Stimulated activated CD4-positive, alpha-beta T cell treated with anti-CD3 and anti-CD28 coated beads, Interleukin-1b, Interleukin-23, amount 100 ng/mL, for 4 hours (primary cell): ENCODE data around the gene SUPT16H.

Experiments used
- DNase-seq, 2 donors: peaks; one replicate each; pipeline ENCODE4 v3.0.0-alpha.2; 2020; ENCODE audit warnings: low read depth in 2 of 2

SUPT16H gene

DNA sequence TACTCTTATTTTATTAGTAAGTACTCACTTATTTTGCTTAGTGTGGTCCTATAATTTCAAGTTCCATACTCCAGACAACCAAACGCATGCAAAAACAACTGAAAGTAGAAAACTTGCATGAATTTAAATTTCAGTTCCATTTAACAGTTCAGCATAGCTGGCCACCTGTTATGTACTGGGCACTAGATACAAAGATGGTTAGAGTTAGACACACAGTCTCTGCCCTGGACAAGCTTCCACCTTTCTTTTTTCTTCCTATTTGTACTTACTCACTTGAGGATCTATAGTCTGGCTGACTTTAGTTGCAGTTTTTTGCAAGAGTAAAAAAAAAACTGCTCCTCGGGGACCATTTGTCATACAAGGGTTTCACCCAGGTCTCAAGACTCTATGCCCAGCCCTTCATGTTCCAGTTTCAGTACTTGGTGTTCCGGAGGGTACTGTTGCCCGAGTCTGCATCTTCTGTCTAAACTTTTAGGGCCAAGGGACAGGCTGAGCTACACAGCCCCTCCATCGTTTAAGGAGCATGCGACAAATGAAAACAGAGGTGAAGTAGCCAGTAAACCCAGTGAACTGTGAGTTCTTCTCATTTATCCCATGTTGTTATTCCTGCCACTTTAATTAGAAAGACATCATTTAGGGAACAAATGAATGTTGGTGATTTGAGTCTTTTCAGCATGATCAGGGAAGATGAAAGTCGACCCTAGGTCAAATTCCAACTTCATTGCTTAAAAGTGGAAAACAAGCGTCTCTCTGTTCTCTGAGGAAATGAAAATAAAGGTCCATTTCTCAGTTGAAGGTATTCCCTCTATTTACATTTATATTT is 81.6 kb downstream of the SUPT16H start:
- DNase-seq = no peak
